Activated CD8-positive, alpha-beta memory T cell treated with anti-CD3 and anti-CD28 coated beads, Interleukin-2, amount 50 U/mL, for 4 hours (primary cell): ENCODE measurements around the gene ABI3BP.

Experiments
- DNase-seq: peaks from one replicate; pipeline ENCODE4 v3.0.0-alpha.2; 2020

ABI3BP gene

GRCh38 chr3:100715176-100715575 lies 278.0 kb downstream of the ABI3BP start:
- DNase-seq = no peak

- DNase-seq = peak; percentile 32
Observed at GRCh38 chr3:100710261-100710968, 282.8 kb downstream of the ABI3BP start.

DNA sequence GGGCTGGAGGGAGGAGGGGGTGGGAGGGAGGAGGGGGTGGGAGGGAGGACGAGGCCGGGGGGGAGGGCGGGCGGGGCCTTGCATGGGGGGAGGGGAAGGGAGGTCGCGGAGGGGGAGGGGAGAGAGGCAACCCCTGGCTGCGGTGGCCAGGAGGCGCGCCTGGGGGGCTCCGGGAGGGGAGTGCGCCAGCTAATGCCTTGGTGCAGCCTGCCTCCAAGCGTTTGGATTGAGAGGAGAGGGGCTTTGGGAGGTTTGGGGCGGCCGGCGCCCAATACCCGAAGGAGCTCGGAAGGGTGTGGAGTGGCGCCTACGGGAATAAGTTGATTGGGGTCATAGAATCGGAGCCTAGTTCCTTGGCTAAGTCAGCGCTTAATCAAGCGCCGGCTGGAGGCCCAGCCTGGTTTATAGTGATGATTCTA lies 283.4 kb downstream of the ABI3BP start:
- peak; percentile 34 for DNase-seq

DNA sequence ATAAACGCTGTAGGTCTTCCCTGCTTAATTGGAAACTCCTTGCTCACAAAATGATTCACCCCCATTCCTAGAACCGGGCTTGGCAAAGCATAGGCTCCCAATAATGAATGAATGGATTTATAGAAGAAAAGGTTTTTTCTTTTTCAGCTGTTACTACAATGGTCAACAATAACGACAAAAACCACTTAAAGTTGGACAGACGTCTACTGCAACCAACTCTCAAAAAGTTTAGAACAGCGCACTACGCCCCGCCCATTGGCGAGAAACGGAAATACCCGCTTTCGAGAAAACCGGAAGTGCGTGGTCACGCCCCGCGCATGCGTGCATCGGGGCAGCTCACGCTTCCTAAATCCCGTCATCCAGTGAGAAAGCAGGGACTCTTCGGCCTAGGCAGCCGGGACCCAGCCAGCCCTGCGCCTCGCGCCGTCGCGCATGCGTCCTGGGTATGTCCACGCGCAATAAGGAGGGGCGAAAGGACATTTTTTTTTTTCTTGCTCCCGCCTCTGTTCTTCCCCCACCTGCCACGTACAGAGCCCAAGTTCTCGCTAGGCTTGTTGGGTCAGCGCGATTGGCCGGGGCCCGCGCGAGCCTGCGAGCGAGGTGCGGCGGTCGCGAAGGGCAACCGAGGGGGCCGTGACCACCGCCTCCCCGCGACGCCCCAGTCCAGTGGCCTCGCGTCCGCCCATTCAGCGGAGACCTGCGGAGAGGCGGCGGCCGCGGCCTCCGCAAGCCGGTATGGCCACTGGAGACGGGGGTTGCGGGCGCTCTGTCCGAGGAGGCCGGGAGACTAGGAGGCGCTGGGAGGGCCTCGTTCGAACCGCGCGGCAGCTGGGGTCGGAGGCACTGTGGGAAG lies 284.0 kb downstream of the ABI3BP start, which contains the start of gene TFG:
Gene TFG, plus strand, starts transcription at position 506 of the 853 bp plus-strand sequence. CDS start 4,192 bp downstream, outside the sequence.
- peak; percentile 97 for DNase-seq

GRCh38 chr3:100708644-100708988 lies 284.6 kb downstream of the ABI3BP start:
- DNase-seq = no peak

- no peak for DNase-seq
Observed at GRCh38 chr3:100706365-100706764, 286.9 kb downstream of the ABI3BP start.

GRCh38 chr3:100703865-100704264 lies 289.4 kb downstream of the ABI3BP start:
- DNase-seq = no peak

- DNase-seq = no peak
Observed at GRCh38 chr3:100702980-100703345, 290.3 kb downstream of the ABI3BP start.

- no peak for DNase-seq
Observed at GRCh38 chr3:100702082-100702979, 290.9 kb downstream of the ABI3BP start.

DNA sequence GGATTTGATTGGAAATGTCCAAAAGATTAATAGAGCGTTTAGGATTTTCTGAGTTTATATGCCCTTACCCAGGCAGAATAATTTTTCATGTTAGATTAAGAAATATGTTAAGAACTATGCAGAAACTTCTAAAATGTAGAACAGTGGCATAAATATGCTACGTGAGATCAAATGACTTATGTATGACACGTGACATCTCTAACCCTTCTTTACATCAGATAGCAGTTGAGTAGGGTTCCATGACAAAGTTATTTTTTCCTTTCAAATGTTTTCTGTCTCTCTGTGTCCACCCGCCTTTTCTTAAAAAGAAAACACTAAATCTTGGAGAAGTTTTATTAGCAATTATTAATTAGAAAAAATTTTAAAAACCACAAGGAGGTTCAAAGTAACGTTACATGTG lies 292.5 kb downstream of the ABI3BP start:
- no peak for DNase-seq
